ENCODE data around the gene ALG14.

DNA sequence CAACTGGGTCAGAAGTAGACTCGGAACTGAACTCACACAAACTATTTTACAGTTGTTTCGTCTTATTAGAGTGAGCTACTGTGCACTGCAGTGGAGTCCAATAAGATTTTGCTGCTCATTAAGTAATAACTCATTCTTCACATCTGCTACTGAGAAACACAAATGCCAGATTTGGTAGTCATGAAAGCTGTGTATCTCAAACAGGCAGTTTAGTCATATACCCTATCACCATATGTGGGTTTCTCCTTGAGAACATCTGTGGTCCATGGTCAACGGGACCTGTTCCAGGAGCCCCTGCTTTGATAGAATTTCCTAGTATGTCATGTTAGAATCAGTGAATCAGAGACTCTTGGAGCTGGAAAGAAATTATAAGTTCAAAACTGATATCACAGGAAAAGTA lies 60.4 kb downstream of the ALG14 start:
- TF ChIP-seq, protein P1, sequence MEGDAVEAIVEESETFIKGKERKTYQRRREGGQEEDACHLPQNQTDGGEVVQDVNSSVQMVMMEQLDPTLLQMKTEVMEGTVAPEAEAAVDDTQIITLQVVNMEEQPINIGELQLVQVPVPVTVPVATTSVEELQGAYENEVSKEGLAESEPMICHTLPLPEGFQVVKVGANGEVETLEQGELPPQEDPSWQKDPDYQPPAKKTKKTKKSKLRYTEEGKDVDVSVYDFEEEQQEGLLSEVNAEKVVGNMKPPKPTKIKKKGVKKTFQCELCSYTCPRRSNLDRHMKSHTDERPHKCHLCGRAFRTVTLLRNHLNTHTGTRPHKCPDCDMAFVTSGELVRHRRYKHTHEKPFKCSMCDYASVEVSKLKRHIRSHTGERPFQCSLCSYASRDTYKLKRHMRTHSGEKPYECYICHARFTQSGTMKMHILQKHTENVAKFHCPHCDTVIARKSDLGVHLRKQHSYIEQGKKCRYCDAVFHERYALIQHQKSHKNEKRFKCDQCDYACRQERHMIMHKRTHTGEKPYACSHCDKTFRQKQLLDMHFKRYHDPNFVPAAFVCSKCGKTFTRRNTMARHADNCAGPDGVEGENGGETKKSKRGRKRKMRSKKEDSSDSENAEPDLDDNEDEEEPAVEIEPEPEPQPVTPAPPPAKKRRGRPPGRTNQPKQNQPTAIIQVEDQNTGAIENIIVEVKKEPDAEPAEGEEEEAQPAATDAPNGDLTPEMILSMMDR (IDR thresholded peaks at IDR 0.05): no peak
- no peak for TF ChIP-seq POLR2A (IDR thresholded peaks at IDR 0.05)

Data from lower leg skin (tissue), 3 donors.